Body of pancreas (tissue), 4 donors: ENCODE results near the gene ANKS1A. TPM values are rescaled to one million over a fixed set of nuclear protein-coding genes. Genes with fewer than 3 reads are reported as not detected.
"Not testable (repeated sequence)": the region's sequence is repeated elsewhere in the genome, so short reads cannot be mapped to it uniquely, and the experiment has no call there.

Experiments used
- ATAC-seq: fragments of 150-250 bp; one replicate; pipeline ENCODE4 v1.9.1; 2016
- DNase-seq, 4 donors: peaks; one replicate each; pipeline ENCODE4 v3.0.0-alpha.2; 2019
- H3K27ac ChIP-seq, 4 donors: fragments of 200-600 bp; sonication (generic); 1 replicate in 3 of 4; 2 replicates in 1 of 4; pipeline versions ENCODE4 v1.5.1 to v1.6.1; 2016 to 2019; ENCODE audit warnings: mild to moderate bottlenecking in 1 of 4, mixed read lengths in 1 of 4, moderate library complexity in 1 of 4
- H3K27me3 ChIP-seq, 2 donors: fragments of 200-600 bp; sonication (generic); one replicate each; pipeline ENCODE4 v1.6.0; 2016; ENCODE audit warnings: mild to moderate bottlenecking in 1 of 2
- H3K36me3 ChIP-seq, 2 donors: fragments of 200-600 bp; sonication (generic); replicated peaks in 1 of 2; 2 replicates each; pipeline ENCODE4 v1.5.1; 2016; ENCODE audit warnings: low read depth in 2 of 2; ENCODE audit not compliant: insufficient read depth in 1 of 2
- H3K4me1 ChIP-seq: fragments of 200-600 bp; sonication (generic); one replicate; pipeline ENCODE4 v1.6.0; 2016
- H3K4me3 ChIP-seq, 2 donors: fragments of 200-600 bp; sonication (generic); 1 replicate in 1 of 2; 2 replicates in 1 of 2; pipeline ENCODE4 v1.5.1; 2016 to 2019
- H3K9me3 ChIP-seq, 3 donors: fragments of 200-600 bp; sonication (generic); 1 replicate in 2 of 3; 2 replicates in 1 of 3; pipeline ENCODE4 v1.5.1; 2016
- CTCF ChIP-seq, 7 experiments: fragments of 450-650 bp in 4 of 7; fragments of 200-600 bp in 3 of 7; sonication (generic) in 3 of 7; IDR thresholded peaks; one replicate each; pipeline ENCODE4 v1.5.1; 2016 to 2019; ENCODE audit warnings: antibody characterized with exemption in 7 of 7
- POLR2A ChIP-seq, 3 donors: fragments of 450-650 bp; IDR thresholded peaks; one replicate each; pipeline ENCODE4 v1.6.1; 2016; ENCODE audit warnings: antibody characterized with exemption in 3 of 3, mild to moderate bottlenecking in 2 of 3
- WGBS, 2 donors: methylation state at CpG; one replicate each; pipeline ENCODE4 v1.1.5; 2017; 5-methylcytosine and 5-hydroxymethylcytosine counted together
- intact Hi-C: fragments of 100-400 bp; cut with DNase I; formaldehyde crosslinking; loops from one replicate; pipeline ENCODE4 v1.15.1; 2023
- total RNA-seq, 2 donors: library from RNA; depleted of rRNA; stranded (reverse); fragments of >200 nt; gene quantifications; one replicate each; pipeline ENCODE4 v1.1.0, GENCODE V29; 2016

ANKS1A gene
- total RNA-seq, 2 donors from 2014 or later = 14.3 to 17.1 TPM

GRCh38 chr6:34877869-34878485, 11.1 kb upstream of the ANKS1A start:
- intact Hi-C loops = loop anchor here (10.0 kb wide), 1 partner anchor 113 kb away; no protein-coding TSS in a partner anchor
- peaks cover 0 to 18% of the 10 kb centered on the region in 2 donors for H3K36me3 ChIP-seq
- no peaks in the 10 kb centered on the region for H3K9me3 ChIP-seq
- WGBS, 2 donors = 81 to 86% methylated on average over 5 of the region's 5 CpGs
- H3K4me1 ChIP-seq = no peaks in the 10 kb centered on the region
- no peak overlapping the region for H3K27ac ChIP-seq
- TF ChIP-seq POLR2A (IDR thresholded peaks at IDR 0.05) (no peak), CTCF (IDR thresholded peaks at IDR 0.05) (no peak)
- H3K27me3 ChIP-seq = no peaks in the 10 kb centered on the region
- DNase-seq = no peak
- ATAC-seq = no peak
- no peak overlapping the region for H3K4me3 ChIP-seq

- WGBS, 2 donors = 92 to 100% methylated on average over 1 of the region's 1 CpG
- ATAC-seq, H3K27me3 ChIP-seq, H3K4me3 ChIP-seq, H3K9me3 ChIP-seq, DNase-seq, intact Hi-C loops, H3K27ac ChIP-seq, H3K36me3 ChIP-seq: not testable (repeated sequence)
- H3K4me1 ChIP-seq = peaks cover 17% of the 10 kb centered on the region
Observed at GRCh38 chr6:34884073-34884472, 5.0 kb upstream of the ANKS1A start.

GRCh38 chr6:34884996-34885395, 4.1 kb upstream of the ANKS1A start:
- Histone ChIP-seq H3K9me3 (no peaks in the 10 kb centered on the region), H3K4me3 (no peak overlapping the region), H3K27me3 (no peaks in the 10 kb centered on the region), H3K4me1 (peaks cover 18% of the 10 kb centered on the region), H3K36me3 (peaks cover 0 to under 1% of the 10 kb centered on the region in 2 donors), H3K27ac (no peak overlapping the region)
- TF ChIP-seq CTCF (IDR thresholded peaks at IDR 0.05) = no peak
- TF ChIP-seq POLR2A (IDR thresholded peaks at IDR 0.05) = no peak
- 96 to 97% methylated on average over 2 of the region's 2 CpGs for WGBS, 2 donors
- DNase-seq (no peak), ATAC-seq (no peak)
- intact Hi-C loops = no loop called here

- 86 to 88% methylated on average over 15 of the region's 15 CpGs for WGBS, 2 donors
- H3K27me3 ChIP-seq, H3K9me3 ChIP-seq, H3K36me3 ChIP-seq, intact Hi-C loops, DNase-seq, H3K4me3 ChIP-seq, ATAC-seq, H3K27ac ChIP-seq: not testable (repeated sequence)
- H3K4me1 ChIP-seq = peaks cover 26% of the 10 kb centered on the region
Observed at GRCh38 chr6:34885837-34886236, 3.2 kb upstream of the ANKS1A start.

GRCh38 chr6:34887753-34888513, 1.1 kb upstream of the ANKS1A start, which contains the start of gene TAF11:
TAF11 (minus strand) TSS chr6:34888042; CDS start chr6:34887957, 85 bp downstream.
- H3K27ac ChIP-seq = peak within 1 kb of the TSS; percentile 80 to 91 (median 84)
- ATAC-seq (peak; percentile 90), DNase-seq (peak; percentile 94 to 96 (median 95))
- no peaks in the 10 kb centered on the region for H3K27me3 ChIP-seq
- H3K9me3 ChIP-seq = no peaks in the 10 kb centered on the region
- peaks cover 47% of the 10 kb centered on the region for H3K4me1 ChIP-seq
- TF ChIP-seq POLR2A (IDR thresholded peaks at IDR 0.05) (peak; percentile 64 to 92 (median 89)), CTCF (IDR thresholded peaks at IDR 0.05) (peak in 1 of 7 experiments; percentile 6)
- intact Hi-C loops = no loop called here
- peak within 1 kb of the TSS; percentile 75 to 88 for H3K4me3 ChIP-seq
- 1% methylated on average over 31 to 43 of the region's 43 CpGs for WGBS, 2 donors
- H3K36me3 ChIP-seq = no peaks in the 10 kb centered on the region
